ENCODE results near the gene PHF19. TPM values are rescaled to one million over a fixed set of nuclear protein-coding genes. Genes with fewer than 3 reads are reported as not detected.

Gene PHF19
- total and polyA plus RNA-seq, 10 of the 15 experiments (the other 5 are each of a cell fraction or from before 2014, with no cell fraction given): 26.0 to 133 (median 87.7) TPM

GRCh38 chr9:120925535-120926396 is 48.8 kb upstream of the PHF19 start (continued):
- TF ChIP-seq ZBED1 (IDR thresholded peaks at IDR 0.05; ENCODE audit: borderline replicate concordance): peak; percentile 89
- no peak for TF ChIP-seq PRDM15 (CRISPR knock-in tag; IDR thresholded peaks at IDR 0.05)
- TF ChIP-seq BCL11A (IDR thresholded peaks at IDR 0.05; ENCODE audit: low read depth, low read length): peak; percentile 69; the same call in 1 of the 2 replicates
- TF ChIP-seq KAT2A (conservative IDR thresholded peaks at IDR 0.05; ENCODE audit: control insufficient read depth, low read depth, low read length): no peak
- peak; percentile 60 for TF ChIP-seq PKNOX1 (IDR thresholded peaks at IDR 0.05)
- TF ChIP-seq IRF5 (IDR thresholded peaks at IDR 0.05; ENCODE audit: borderline replicate concordance): no peak
- peak; percentile 9 for TF ChIP-seq PBX3 (IDR thresholded peaks at IDR 0.05; ENCODE audit: insufficient replicate concordance, low read depth, low read length)
- no peak for TF ChIP-seq ETV6 (conservative IDR thresholded peaks at IDR 0.05 in 1 of 2, IDR thresholded peaks at IDR 0.05 in 1 of 2; ENCODE audit: borderline replicate concordance in 1 of 2, low read depth in 1 of 2)
- peak; percentile 92 for TF ChIP-seq SMAD1 (IDR thresholded peaks at IDR 0.05; ENCODE audit: low read depth, partially characterized antibody)
- TF ChIP-seq SREBF2 (IDR thresholded peaks at IDR 0.05; ENCODE audit: low read length): no peak
- no peak for TF ChIP-seq CBX5 (IDR thresholded peaks at IDR 0.05; ENCODE audit: low read depth)
- TF ChIP-seq MTA2 (IDR thresholded peaks at IDR 0.05; ENCODE audit: low read depth): 0 out of 2 replicates have a peak, but pooled peaks have one; percentile 32
- 0 out of 2 replicates have a peak, but pooled peaks have one; percentile 12 for TF ChIP-seq HCFC1 (IDR thresholded peaks at IDR 0.05; ENCODE audit: low read length)
- no peak for TF ChIP-seq MTA3 (IDR thresholded peaks at IDR 0.05; ENCODE audit: borderline replicate concordance, low read length)
- TF ChIP-seq MLLT1 (IDR thresholded peaks at IDR 0.05): peak; percentile 95
- no peak; the same call in 1 of the 2 replicates for TF ChIP-seq DPF2 (IDR thresholded peaks at IDR 0.05)
- TF ChIP-seq TBL1XR1 (IDR thresholded peaks at IDR 0.05; ENCODE audit: low read depth, low read length): peak; percentile 15; the same call in 1 of the 2 replicates
- peak; percentile 93 for TF ChIP-seq ZNF384 (IDR thresholded peaks at IDR 0.05; ENCODE audit: borderline replicate concordance, low read depth, low read length)

All from GM12878 (cell line).